Adrenal gland (tissue), 12 donors: ENCODE results near the gene CDH11. TPM values are rescaled to one million over a fixed set of nuclear protein-coding genes. Genes with fewer than 3 reads are reported as not detected.

Experiments used
- DNase-seq, 7 donors: peaks; one replicate each; pipeline ENCODE4 v3.0.0-alpha.2; 2019 to 2020
- H3K27ac ChIP-seq, 5 donors: fragments of 200-600 bp; sonication (generic) in 4 of 5; 1 replicate in 3 of 5; 2 replicates in 2 of 5; pipeline versions ENCODE4 v1.5.1 to v1.8.0; 2016 to 2020; ENCODE audit warnings: mild to moderate bottlenecking in 1 of 5
- H3K27me3 ChIP-seq: fragments of 200-600 bp; 2 replicates; pipeline ENCODE4 v1.8.0; 2021
- H3K36me3 ChIP-seq, 2 donors: fragments of 200-600 bp; replicated peaks in 1 of 2; 1 replicate in 1 of 2; 2 replicates in 1 of 2; pipeline versions ENCODE4 v1.5.1 to v1.8.0; 2018 to 2022
- H3K4me1 ChIP-seq, 2 donors: fragments of 200-600 bp; replicated peaks in 1 of 2; 1 replicate in 1 of 2; 2 replicates in 1 of 2; pipeline versions ENCODE4 v1.5.1 to v1.8.0; 2018 to 2021
- H3K4me3 ChIP-seq, 4 donors: fragments of 200-600 bp; sonication (generic) in 3 of 4; one replicate each; pipeline ENCODE4 v1.5.1; 2016 to 2018
- H3K9me3 ChIP-seq, 3 donors: fragments of 200-600 bp; sonication (generic) in 1 of 3; replicated peaks in 1 of 3; 1 replicate in 2 of 3; 2 replicates in 1 of 3; pipeline versions ENCODE4 v1.5.1 to v1.8.0; 2016 to 2021
- POLR2A ChIP-seq, 2 donors: fragments of 450-650 bp; IDR thresholded peaks; one replicate each; pipeline ENCODE4 v1.6.1; 2017; ENCODE audit warnings: antibody characterized with exemption in 2 of 2, mild to moderate bottlenecking in 2 of 2, moderate library complexity in 1 of 2
- WGBS, 4 donors: extraction: QIAGEN DNeasy Blood & Tissue Kit in 2 of 4; methylation state at CpG; one replicate each; pipeline versions ENCODE4 v1.1.5 to v1.1.7; 2013 to 2017; 5-methylcytosine and 5-hydroxymethylcytosine counted together
- intact Hi-C, 2 donors: fragments of 100-400 bp; cut with DNase I; formaldehyde crosslinking; loops; one replicate each; pipeline versions ENCODE4 v1.14.1 to v1.15.0; 2022 to 2023
- polyA plus RNA-seq, 3 donors: library from polyadenylated mRNA; stranded (reverse); fragments of 200-250 nt in 2 of 3; fragments of 350-450 nt in 1 of 3; fragmentation: Illumina TruSeq in 1 of 3; extraction: RNeasy Lipid Tissue Mini Kit (QIAGEN cat#74804) in 1 of 3; gene quantifications; one replicate each; pipeline ENCODE4 v1.2.3, GENCODE V29; 2013 to 2014
- total RNA-seq, 9 donors: library from RNA; depleted of rRNA in 4 of 9; stranded (reverse); fragments of >200 nt in 4 of 9; fragments of 120-200 nt in 1 of 9; fragmentation: NEBNext Ultra II Directional in 1 of 9; extraction: Animal tissue kit (Norgen Biotek cat#: 25700) in 1 of 9; gene quantifications; one replicate each; pipeline versions ENCODE4 v1.1.0 to v1.2.4, GENCODE V29; 2013 to 2023
- TF ChIP-seq, protein P1 (sequence below), 6 experiments: fragments of 450-650 bp in 4 of 6; fragments of 200-600 bp in 2 of 6; sonication (generic) in 1 of 6; IDR thresholded peaks; 1 replicate in 5 of 6; 2 replicates in 1 of 6; pipeline versions ENCODE4 v1.5.1 to v1.8.0; 2016 to 2021; ENCODE audit warnings: antibody characterized with exemption in 6 of 6, mild to moderate bottlenecking in 2 of 6, moderate library complexity in 1 of 6
- donor health status: healthy with polysubstance abuse.
- donor health status: Bipolar disorder and iron deficiency.
- donor health status: DM: yes; HTN: yes; CAD: no.
- donor health status: DM: no; HTN: no; CAD: no.
- donor health status: DM: no; HTN: no; CAD: no.
- donor health status: DM: yes; HTN: yes; CAD: no.

CDH11 gene
- total and polyA plus RNA-seq, 12 donors = 3.0 to 102 (median 31.0) TPM

DNA sequence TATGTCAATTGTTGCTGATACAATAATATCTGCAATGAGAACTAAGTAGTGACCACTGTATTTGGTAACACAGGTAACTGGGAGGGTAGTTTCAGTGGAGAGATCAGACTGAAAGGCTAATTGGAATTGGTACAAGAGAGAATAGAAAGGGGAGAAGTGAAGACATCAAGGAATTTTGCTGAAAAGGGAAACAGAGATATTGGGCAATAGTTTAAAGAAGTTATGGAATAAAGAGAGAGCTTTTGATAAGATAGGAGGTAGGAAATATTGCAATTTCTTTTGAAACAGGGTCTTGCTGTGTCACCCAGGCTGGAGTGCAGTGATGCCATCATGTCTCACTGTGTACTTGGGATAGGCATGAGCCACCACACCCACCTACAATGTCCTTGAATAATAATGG, 26.9 kb upstream of the CDH11 start:
- Histone ChIP-seq H3K27me3 (no peaks in the 10 kb centered on the region), H3K4me3 (no peak overlapping the region), H3K36me3 (no peaks in the 10 kb centered on the region), H3K4me1 (no peaks in the 10 kb centered on the region), H3K9me3 (no peaks in the 10 kb centered on the region), H3K27ac (no peak overlapping the region)
- peak in 1 of 7 donors; percentile 17 for DNase-seq
- TF ChIP-seq, protein P1, sequence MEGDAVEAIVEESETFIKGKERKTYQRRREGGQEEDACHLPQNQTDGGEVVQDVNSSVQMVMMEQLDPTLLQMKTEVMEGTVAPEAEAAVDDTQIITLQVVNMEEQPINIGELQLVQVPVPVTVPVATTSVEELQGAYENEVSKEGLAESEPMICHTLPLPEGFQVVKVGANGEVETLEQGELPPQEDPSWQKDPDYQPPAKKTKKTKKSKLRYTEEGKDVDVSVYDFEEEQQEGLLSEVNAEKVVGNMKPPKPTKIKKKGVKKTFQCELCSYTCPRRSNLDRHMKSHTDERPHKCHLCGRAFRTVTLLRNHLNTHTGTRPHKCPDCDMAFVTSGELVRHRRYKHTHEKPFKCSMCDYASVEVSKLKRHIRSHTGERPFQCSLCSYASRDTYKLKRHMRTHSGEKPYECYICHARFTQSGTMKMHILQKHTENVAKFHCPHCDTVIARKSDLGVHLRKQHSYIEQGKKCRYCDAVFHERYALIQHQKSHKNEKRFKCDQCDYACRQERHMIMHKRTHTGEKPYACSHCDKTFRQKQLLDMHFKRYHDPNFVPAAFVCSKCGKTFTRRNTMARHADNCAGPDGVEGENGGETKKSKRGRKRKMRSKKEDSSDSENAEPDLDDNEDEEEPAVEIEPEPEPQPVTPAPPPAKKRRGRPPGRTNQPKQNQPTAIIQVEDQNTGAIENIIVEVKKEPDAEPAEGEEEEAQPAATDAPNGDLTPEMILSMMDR (IDR thresholded peaks at IDR 0.05) = no peak
- TF ChIP-seq POLR2A (IDR thresholded peaks at IDR 0.05) = no peak
- intact Hi-C loops = no loop called here

DNA sequence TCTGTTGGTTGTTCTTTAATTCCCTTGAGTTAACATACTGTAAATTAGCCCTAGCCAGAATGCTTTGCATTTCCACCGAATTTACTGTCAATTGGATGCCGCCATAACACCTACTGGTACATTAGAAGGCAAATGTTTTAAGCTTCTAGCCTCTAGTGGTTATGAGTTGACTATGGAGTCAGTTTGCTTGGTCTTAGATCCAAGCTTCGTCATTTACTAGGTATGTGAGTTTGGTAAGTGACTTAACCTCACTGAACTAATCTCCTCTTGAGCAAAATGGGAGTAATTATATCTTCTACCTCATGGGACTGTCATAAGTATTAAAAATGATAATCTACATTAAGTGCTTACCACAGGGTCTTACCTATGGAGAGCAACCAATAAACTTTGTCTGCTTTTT, 20.4 kb upstream of the CDH11 start:
- H3K36me3 ChIP-seq = no peaks in the 10 kb centered on the region
- WGBS, 4 donors = 84 to 90% (median 85%) methylated on average over 3 of the region's 3 CpGs
- H3K9me3 ChIP-seq = no peaks in the 10 kb centered on the region
- H3K4me1 ChIP-seq = no peaks in the 10 kb centered on the region
- no peak overlapping the region for H3K4me3 ChIP-seq
- DNase-seq = no peak
- TF ChIP-seq POLR2A (IDR thresholded peaks at IDR 0.05) = no peak
- TF ChIP-seq, protein P1 (IDR thresholded peaks at IDR 0.05) = no peak
- H3K27ac ChIP-seq = no peak overlapping the region
- no peaks in the 10 kb centered on the region for H3K27me3 ChIP-seq
- intact Hi-C loops = no loop called here

GRCh38 chr16:65136681-65137080, 14.8 kb upstream of the CDH11 start:
- Histone ChIP-seq H3K4me3 (no peak overlapping the region), H3K27me3 (no peaks in the 10 kb centered on the region), H3K27ac (no peak overlapping the region), H3K4me1 (no peaks in the 10 kb centered on the region), H3K36me3 (no peaks in the 10 kb centered on the region), H3K9me3 (no peaks in the 10 kb centered on the region)
- DNase-seq = no peak
- WGBS, 4 donors = 67 to 78% (median 76%) methylated on average over 2 of the region's 2 CpGs
- intact Hi-C loops = loop anchor here in 1 of 2 donors (10.0 kb wide), 1 partner anchor 188 kb away; no protein-coding TSS in a partner anchor
- TF ChIP-seq, protein P1 (IDR thresholded peaks at IDR 0.05) = no peak
- TF ChIP-seq POLR2A (IDR thresholded peaks at IDR 0.05) = no peak

DNA sequence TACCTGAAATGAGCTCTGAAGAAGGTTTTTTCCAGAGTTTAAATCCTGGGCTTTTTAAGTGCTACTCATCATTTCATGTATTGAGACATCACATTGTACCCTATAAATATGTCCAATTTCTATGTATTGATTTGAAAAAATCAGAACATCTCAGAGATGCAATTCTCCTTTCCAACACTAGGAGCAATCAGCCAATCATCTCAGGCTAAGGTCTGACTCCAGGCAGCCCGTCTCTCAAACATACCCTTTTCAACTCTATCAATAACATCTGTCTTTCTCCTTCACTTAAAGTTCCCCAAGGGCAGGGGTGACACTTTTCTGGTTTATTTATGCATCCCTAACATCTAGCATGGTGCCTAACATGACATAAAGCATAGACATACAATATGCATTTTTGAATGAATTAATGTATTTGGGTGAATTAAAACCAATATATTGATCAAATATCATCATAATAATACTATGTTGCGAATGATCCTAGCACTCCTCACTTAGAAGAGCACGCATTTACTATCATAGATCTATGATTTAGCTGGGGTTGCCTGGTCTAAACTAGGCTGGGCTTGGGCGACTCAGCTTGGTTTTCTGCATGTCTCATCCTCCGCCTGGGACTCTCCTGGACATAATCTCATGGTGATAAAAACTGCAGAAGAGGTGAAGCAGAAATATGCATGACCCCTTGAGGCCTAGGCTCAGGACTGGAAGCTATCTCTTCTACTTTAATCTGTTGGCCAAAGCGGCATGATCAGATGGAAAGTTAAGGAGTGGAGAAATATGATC, 5.2 kb upstream of the CDH11 start:
- Histone ChIP-seq H3K36me3 (no peaks in the 10 kb centered on the region), H3K9me3 (no peaks in the 10 kb centered on the region), H3K27ac (no peak overlapping the region), H3K4me3 (no peak overlapping the region), H3K4me1 (peaks cover 4 to 14% of the 10 kb centered on the region in 2 donors), H3K27me3 (peaks cover 6% of the 10 kb centered on the region)
- DNase-seq = no peak
- intact Hi-C loops = no loop called here
- TF ChIP-seq POLR2A (IDR thresholded peaks at IDR 0.05) = no peak
- TF ChIP-seq, protein P1 (IDR thresholded peaks at IDR 0.05) = peak in 2 of 6 experiments; percentile 26 to 34
- WGBS, 4 donors = 91 to 96% (median 93%) methylated on average over 6 of the region's 6 CpGs
